Thoracic aorta (tissue), 2 donors: ENCODE results near the gene LITAFD. TPM values are rescaled to one million over a fixed set of nuclear protein-coding genes. Genes with fewer than 3 reads are reported as not detected.

ENCODE experiments used
- ATAC-seq: fragments of 150-250 bp; one replicate; pipeline ENCODE4 v1.8.0; 2017; ENCODE audit warnings: low read depth; ENCODE audit not compliant: insufficient number of reproducible peaks, low FRiP score
- DNase-seq: peaks from one replicate; pipeline ENCODE4 v3.0.0-alpha.2; 2020; ENCODE audit warnings: low spot score
- H3K27ac ChIP-seq, 2 donors: fragments of 200-600 bp; sonication (generic); 1 replicate in 1 of 2; 2 replicates in 1 of 2; pipeline ENCODE4 v1.5.1; 2016; ENCODE audit warnings: mild to moderate bottlenecking in 2 of 2, moderate library complexity in 2 of 2
- H3K27me3 ChIP-seq: fragments of 200-600 bp; sonication (generic); replicated peaks from 2 replicates; pipeline ENCODE4 v1.6.0; 2016; ENCODE audit warnings: mild to moderate bottlenecking; ENCODE audit not compliant: insufficient read depth
- H3K36me3 ChIP-seq: fragments of 200-600 bp; sonication (generic); one replicate; pipeline ENCODE4 v1.5.1; 2016
- H3K4me1 ChIP-seq, 2 donors: fragments of 200-600 bp; sonication (generic); 1 replicate in 1 of 2; 2 replicates in 1 of 2; pipeline versions ENCODE4 v1.5.1 to v1.6.0; 2016; ENCODE audit warnings: low read depth in 2 of 2, mild to moderate bottlenecking in 1 of 2; ENCODE audit not compliant: control insufficient read depth in 1 of 2
- H3K4me3 ChIP-seq: fragments of 200-600 bp; sonication (generic); 2 replicates; pipeline ENCODE4 v1.5.1; 2016; ENCODE audit warnings: mild to moderate bottlenecking
- H3K9me3 ChIP-seq: fragments of 200-600 bp; sonication (generic); 2 replicates; pipeline ENCODE4 v1.5.1; 2016
- total RNA-seq, 2 donors: library from RNA; depleted of rRNA; stranded (reverse); fragments of >200 nt; gene quantifications; one replicate each; pipeline versions ENCODE4 v1.1.0 to v1.2.3, GENCODE V29; 2016
- TF ChIP-seq, protein P1 (sequence below): fragments of 200-600 bp; sonication (generic); IDR thresholded peaks from one replicate; pipeline ENCODE4 v1.5.1; 2019; ENCODE audit warnings: antibody characterized with exemption

The LITAFD gene
- total RNA-seq, 2 donors from 2014 or later: not detected

DNA sequence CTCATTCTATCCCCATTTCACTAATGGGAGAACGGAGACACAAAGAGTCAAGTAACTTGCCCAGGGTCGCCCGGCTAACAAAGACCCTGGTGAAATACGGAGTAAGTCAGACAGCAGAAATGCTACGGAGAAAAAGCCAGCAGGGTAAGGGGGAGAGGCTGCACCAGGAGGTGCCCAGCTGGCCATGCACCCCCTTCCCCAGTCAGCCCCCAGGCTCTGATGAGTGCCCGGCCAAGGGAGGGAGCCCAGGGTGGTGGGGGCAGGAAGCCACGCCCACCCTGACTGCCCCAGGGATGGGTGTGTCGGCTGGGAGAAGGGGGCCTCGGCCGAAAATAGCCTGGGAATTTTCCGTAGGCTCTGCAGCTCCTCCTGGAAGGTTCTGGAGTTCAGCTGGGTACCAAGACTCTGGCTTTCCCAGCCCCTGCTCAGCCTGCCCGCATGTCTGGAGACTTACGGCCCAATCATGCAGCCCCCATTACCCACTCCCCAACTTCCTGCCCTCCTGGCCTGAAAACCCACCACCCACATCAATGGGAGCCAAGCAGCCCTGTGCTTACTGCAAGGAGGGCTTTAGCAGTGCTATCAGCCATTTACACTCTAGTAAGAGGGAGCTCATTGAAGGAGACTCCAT is 17.6 kb upstream of the LITAFD start:
- peak overlapping the region in 1 of 2 donors; percentile 22 for H3K27ac ChIP-seq
- no peaks in the 10 kb centered on the region for H3K9me3 ChIP-seq
- H3K4me3 ChIP-seq: peak overlapping the region; percentile 32
- no peaks in the 10 kb centered on the region for H3K27me3 ChIP-seq
- no peaks in the 10 kb centered on the region for H3K36me3 ChIP-seq
- peaks cover 32 to 55% of the 10 kb centered on the region in 2 donors for H3K4me1 ChIP-seq
- DNase-seq (no peak), ATAC-seq (no peak)
- TF ChIP-seq, protein P1, sequence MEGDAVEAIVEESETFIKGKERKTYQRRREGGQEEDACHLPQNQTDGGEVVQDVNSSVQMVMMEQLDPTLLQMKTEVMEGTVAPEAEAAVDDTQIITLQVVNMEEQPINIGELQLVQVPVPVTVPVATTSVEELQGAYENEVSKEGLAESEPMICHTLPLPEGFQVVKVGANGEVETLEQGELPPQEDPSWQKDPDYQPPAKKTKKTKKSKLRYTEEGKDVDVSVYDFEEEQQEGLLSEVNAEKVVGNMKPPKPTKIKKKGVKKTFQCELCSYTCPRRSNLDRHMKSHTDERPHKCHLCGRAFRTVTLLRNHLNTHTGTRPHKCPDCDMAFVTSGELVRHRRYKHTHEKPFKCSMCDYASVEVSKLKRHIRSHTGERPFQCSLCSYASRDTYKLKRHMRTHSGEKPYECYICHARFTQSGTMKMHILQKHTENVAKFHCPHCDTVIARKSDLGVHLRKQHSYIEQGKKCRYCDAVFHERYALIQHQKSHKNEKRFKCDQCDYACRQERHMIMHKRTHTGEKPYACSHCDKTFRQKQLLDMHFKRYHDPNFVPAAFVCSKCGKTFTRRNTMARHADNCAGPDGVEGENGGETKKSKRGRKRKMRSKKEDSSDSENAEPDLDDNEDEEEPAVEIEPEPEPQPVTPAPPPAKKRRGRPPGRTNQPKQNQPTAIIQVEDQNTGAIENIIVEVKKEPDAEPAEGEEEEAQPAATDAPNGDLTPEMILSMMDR: no peak

DNA sequence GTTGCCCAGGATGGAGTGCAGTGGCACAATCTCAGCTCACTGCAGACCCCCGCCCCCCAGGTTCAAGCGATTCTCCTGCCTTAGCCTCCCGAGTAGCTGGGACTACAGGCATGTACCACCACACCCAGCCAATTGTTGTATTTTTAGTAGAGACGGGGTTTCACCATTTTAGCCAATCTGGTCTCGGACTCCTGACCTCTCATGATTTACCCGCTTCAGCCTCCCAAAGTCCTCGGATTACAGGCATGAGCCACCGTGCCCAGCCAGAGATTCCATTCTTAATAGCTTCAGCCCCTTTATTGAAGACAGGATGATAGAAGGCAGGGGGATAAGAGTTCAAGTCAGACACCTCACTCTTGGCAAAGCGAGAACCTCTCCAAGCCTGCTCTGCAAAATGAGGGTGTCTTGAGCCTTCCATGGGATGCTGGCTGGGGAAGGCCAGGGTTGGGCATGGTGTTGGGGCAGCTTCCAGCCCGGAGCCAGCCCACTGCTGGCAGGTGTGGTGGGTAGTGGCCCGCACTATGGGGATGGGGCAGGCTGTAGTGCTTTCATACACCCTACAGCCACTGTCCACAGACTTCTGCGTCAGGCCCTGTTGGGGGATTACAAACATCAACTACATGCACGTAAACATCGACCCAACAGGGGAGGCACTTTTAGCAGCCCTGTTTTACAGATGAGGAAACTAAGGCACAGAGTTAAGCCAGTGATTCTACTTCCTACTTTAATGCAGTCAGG is 16.8 kb upstream of the LITAFD start:
- no peak for ATAC-seq
- H3K4me1 ChIP-seq: peaks cover 32 to 59% of the 10 kb centered on the region in 2 donors

DNA sequence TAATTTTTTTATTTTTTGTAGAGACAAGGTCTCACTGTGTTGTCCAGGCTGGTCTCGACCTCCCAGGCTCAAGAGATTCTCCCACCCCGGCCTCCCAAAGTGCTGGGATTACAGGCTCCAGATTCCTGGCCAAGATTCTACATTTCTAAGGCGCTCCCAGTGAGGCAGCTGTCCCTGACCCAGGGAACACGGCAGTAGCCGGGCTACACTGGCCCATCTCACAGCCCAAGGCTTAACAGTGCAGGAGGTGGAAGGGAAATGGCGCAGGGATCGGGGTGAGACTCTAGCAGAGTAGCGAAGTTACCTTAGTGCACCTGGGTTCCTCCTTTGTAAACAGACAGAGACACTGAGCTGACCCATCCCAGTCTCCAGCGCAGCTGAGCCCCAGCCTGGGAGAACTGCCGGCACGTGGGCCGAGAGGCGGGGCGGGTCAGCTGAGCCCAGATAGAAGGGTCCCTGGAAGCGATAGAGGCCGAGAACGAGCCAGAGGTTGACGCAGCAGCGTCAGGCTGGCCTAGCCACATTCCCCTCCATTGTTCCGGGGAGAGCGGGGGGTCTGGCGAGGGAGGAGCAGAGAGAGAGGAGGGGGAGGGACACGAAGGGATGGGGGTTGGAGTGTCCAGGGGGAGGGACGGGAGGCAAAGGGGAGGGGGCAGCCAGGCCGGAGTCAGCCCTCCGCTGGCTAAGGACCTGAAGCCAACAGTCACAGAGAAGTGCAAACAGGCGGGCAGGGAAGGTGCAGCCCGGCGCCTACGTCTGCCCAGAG is 15.8 kb upstream of the LITAFD start:
- Histone ChIP-seq H3K27ac (peak overlapping the region in 1 of 2 donors; percentile 79), H3K9me3 (no peaks in the 10 kb centered on the region), H3K4me1 (peaks cover 37 to 65% of the 10 kb centered on the region in 2 donors), H3K36me3 (no peaks in the 10 kb centered on the region), H3K4me3 (peak overlapping the region; percentile 98), H3K27me3 (no peaks in the 10 kb centered on the region)
- ATAC-seq (no peak), DNase-seq (no peak)
- TF ChIP-seq, protein P1: no peak

More for the DNA sequence above, 16.8 kb upstream of the LITAFD start:
- DNase-seq: no peak
- H3K27ac ChIP-seq: no peak overlapping the region
- TF ChIP-seq, protein P1: no peak
- no peaks in the 10 kb centered on the region for H3K27me3 ChIP-seq
- no peak overlapping the region for H3K4me3 ChIP-seq
- H3K36me3 ChIP-seq: no peaks in the 10 kb centered on the region
- no peaks in the 10 kb centered on the region for H3K9me3 ChIP-seq

DNA sequence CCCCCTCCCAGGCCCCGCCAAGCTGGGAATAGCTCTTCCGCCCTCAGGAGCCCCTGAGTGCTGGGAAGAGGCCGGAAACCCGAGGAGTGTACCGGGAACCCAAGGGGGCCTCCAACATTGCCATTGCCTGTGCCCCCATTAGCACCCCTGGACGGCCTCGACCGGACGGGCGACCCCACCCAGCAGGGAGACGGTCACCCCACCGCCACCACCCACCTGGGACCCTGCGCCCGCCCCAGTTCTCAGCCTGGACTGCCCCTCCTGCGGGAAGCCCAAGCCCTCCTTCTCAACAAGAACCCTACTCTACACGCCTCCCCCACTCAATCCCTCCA is 15.3 kb upstream of the LITAFD start:
- H3K4me3 ChIP-seq: peak overlapping the region; percentile 98
- H3K9me3 ChIP-seq: no peaks in the 10 kb centered on the region
- ATAC-seq: no peak
- TF ChIP-seq, protein P1: no peak
- peak overlapping the region in 1 of 2 donors; percentile 79 for H3K27ac ChIP-seq
- H3K36me3 ChIP-seq: no peaks in the 10 kb centered on the region
- peaks cover 37 to 65% of the 10 kb centered on the region in 2 donors for H3K4me1 ChIP-seq
- no peaks in the 10 kb centered on the region for H3K27me3 ChIP-seq
- no peak for DNase-seq
